Chondrocyte (in vitro differentiated cells): ENCODE data around the gene ARL2BP. TPM values are rescaled to one million over a fixed set of nuclear protein-coding genes. Genes with fewer than 3 reads are reported as not detected.

Experiments used
- DNase-seq: peaks from one replicate; pipeline ENCODE4 v3.0.0; 2021; ENCODE audit warnings: mixed read lengths, low spot score
- H3K27ac Mint-ChIP-seq: one replicate; pipeline ENCODE4 v1.8.0; 2021; ENCODE audit warnings: mild to moderate bottlenecking, moderate library complexity, mixed read lengths; ENCODE audit not compliant: unreplicated experiment
- H3K27me3 Mint-ChIP-seq: 2 replicates; pipeline ENCODE4 v1.8.0; 2021; ENCODE audit warnings: low read depth, mixed read lengths
- H3K36me3 Mint-ChIP-seq: 2 replicates; pipeline ENCODE4 v1.8.0; 2021; ENCODE audit warnings: low read depth, mixed read lengths
- H3K4me1 Mint-ChIP-seq: 2 replicates; pipeline ENCODE4 v1.8.0; 2021; ENCODE audit warnings: low read depth, mild to moderate bottlenecking, mixed read lengths
- H3K4me3 Mint-ChIP-seq: one replicate; pipeline ENCODE4 v1.8.0; 2021; ENCODE audit warnings: mild to moderate bottlenecking, moderate library complexity, mixed read lengths; ENCODE audit not compliant: unreplicated experiment
- H3K9me3 Mint-ChIP-seq: 2 replicates; pipeline ENCODE4 v1.8.0; 2021; ENCODE audit warnings: low read depth, mixed read lengths
- CTCF ChIP-seq: fragments of 200-600 bp; sonication (generic); IDR thresholded peaks from 2 replicates; pipeline ENCODE4 v1.5.0; 2021; ENCODE audit warnings: antibody characterized with exemption, mild to moderate bottlenecking, moderate library complexity
- total RNA-seq: library from RNA; stranded (reverse); gene quantifications from 3 replicates; pipeline ENCODE4 v1.2.1, GENCODE V29; 2021

Gene ARL2BP
- total RNA-seq, 1 donor from 2014 or later = 69.5 TPM

DNA sequence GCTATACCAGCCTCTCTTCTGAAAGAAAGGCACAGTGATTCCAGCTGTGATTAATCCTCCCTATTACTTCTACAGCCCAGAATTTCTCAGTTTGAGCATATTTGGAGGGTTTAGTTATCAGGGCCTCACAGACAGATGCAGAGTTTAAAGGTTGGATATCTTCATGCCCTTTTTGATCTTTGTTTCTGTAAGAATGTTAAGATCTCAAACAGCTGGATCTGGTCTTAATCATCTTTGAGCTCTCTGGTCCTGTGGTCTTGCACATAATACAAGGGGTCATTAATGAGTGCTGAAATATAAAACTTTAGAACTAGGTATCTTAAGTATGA, 9.1 kb upstream of the ARL2BP start:
- H3K4me3 Mint-ChIP-seq = no peak overlapping the region
- no peaks in the 10 kb centered on the region for H3K9me3 Mint-ChIP-seq
- no peak overlapping the region for H3K27ac Mint-ChIP-seq
- no peak for DNase-seq
- H3K36me3 Mint-ChIP-seq = peaks cover 32% of the 10 kb centered on the region
- no peak for TF ChIP-seq CTCF
- no peaks in the 10 kb centered on the region for H3K27me3 Mint-ChIP-seq
- no peaks in the 10 kb centered on the region for H3K4me1 Mint-ChIP-seq

DNA sequence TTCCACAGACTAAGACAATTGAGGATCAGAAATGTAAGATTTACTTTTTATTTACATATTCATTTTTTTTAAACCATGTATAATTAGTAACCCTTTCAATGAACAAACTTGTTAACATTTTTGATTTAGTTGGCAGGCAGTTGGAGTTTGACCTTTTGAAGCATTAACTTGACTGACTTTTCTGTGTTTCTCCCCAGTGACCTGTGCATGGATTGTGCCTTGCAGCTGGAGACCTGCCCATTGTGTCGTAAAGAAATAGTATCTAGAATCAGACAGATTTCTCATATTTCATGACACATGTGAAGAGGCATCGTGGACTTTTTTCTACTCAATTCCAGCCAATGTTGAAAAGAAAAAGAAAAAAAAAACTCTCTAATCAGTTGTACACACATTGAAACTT, 6.4 kb upstream of the ARL2BP start:
- DNase-seq = no peak
- H3K27me3 Mint-ChIP-seq = no peaks in the 10 kb centered on the region
- no peaks in the 10 kb centered on the region for H3K4me1 Mint-ChIP-seq
- no peak overlapping the region for H3K4me3 Mint-ChIP-seq
- no peaks in the 10 kb centered on the region for H3K9me3 Mint-ChIP-seq
- peaks cover 28% of the 10 kb centered on the region for H3K36me3 Mint-ChIP-seq
- H3K27ac Mint-ChIP-seq = no peak overlapping the region
- TF ChIP-seq CTCF = no peak

- no peaks in the 10 kb centered on the region for H3K9me3 Mint-ChIP-seq
Observed at GRCh38 chr16:57239107-57239506, 6.0 kb upstream of the ARL2BP start.

DNA sequence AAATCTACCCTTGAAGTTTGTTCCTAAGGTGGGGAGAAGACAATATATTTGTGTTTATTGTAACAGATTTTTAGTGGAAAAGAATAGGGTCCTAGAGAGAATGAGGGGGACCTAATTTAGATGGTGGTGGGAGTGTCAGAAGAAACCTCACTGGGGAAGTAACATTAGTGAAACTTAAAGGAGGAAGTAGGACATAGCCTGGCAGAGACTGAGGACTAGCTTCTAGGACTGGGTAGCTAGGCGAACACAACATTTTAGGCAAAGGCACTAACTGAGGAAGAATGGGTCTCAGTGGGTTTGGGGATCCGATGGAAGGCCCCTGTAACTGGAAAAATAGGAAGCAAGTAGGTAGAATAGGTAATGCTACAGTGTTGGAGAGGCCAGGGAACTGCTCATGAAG, 4.2 kb upstream of the ARL2BP start:
- DNase-seq = no peak
- Mint-ChIP-seq H3K27me3 (no peaks in the 10 kb centered on the region), H3K36me3 (peaks cover 13% of the 10 kb centered on the region), H3K27ac (no peak overlapping the region), H3K4me3 (no peak overlapping the region), H3K9me3 (no peaks in the 10 kb centered on the region), H3K4me1 (peaks cover 13% of the 10 kb centered on the region)
- TF ChIP-seq CTCF = no peak

More at GRCh38 chr16:57239107-57239506, 6.0 kb upstream of the ARL2BP start:
- no peak for DNase-seq
- H3K27ac Mint-ChIP-seq = no peak overlapping the region
- no peaks in the 10 kb centered on the region for H3K27me3 Mint-ChIP-seq
- H3K36me3 Mint-ChIP-seq = peaks cover 23% of the 10 kb centered on the region
- no peak overlapping the region for H3K4me3 Mint-ChIP-seq
- peaks cover 2% of the 10 kb centered on the region for H3K4me1 Mint-ChIP-seq
- TF ChIP-seq CTCF = no peak

GRCh38 chr16:57242650-57243049, 2.4 kb upstream of the ARL2BP start:
- TF ChIP-seq CTCF = no peak
- no peak overlapping the region for H3K4me3 Mint-ChIP-seq
- no peaks in the 10 kb centered on the region for H3K9me3 Mint-ChIP-seq
- no peaks in the 10 kb centered on the region for H3K27me3 Mint-ChIP-seq
- H3K4me1 Mint-ChIP-seq = peaks cover 18% of the 10 kb centered on the region
- peak overlapping the region; percentile 17 for H3K27ac Mint-ChIP-seq
- no peak for DNase-seq
- peaks cover 9% of the 10 kb centered on the region for H3K36me3 Mint-ChIP-seq

GRCh38 chr16:57244463-57244766, 644 bp upstream of the ARL2BP start:
- no peak for DNase-seq
- H3K4me1 Mint-ChIP-seq = peaks cover 18% of the 10 kb centered on the region
- TF ChIP-seq CTCF = no peak
- peak overlapping the region; percentile 95 for H3K27ac Mint-ChIP-seq
- no peaks in the 10 kb centered on the region for H3K27me3 Mint-ChIP-seq
- H3K4me3 Mint-ChIP-seq = peak overlapping the region; percentile 84
- peaks cover 9% of the 10 kb centered on the region for H3K36me3 Mint-ChIP-seq
- no peaks in the 10 kb centered on the region for H3K9me3 Mint-ChIP-seq
